Muscle of leg (tissue), 11 donors: ENCODE measurements around the gene CH25H. TPM values are rescaled to one million over a fixed set of nuclear protein-coding genes. Genes with fewer than 3 reads are reported as not detected.

Experiments used
- DNase-seq: peaks from one replicate; pipeline ENCODE4 v3.0.0; 2013
- H3K27ac ChIP-seq: one replicate; pipeline ENCODE4 v1.5.1; 2013; ENCODE audit warnings: mild to moderate bottlenecking, low read length, control low read depth
- H3K27me3 ChIP-seq: one replicate; pipeline ENCODE4 v1.6.1; 2013; ENCODE audit warnings: low read length; ENCODE audit not compliant: control insufficient read depth, insufficient read depth
- H3K36me3 ChIP-seq: one replicate; pipeline ENCODE4 v1.6.1; 2013; ENCODE audit warnings: low read length; ENCODE audit not compliant: control insufficient read depth, insufficient read depth
- H3K4me1 ChIP-seq: one replicate; pipeline ENCODE4 v1.6.1; 2013; ENCODE audit warnings: low read length; ENCODE audit not compliant: control insufficient read depth, insufficient read depth
- H3K4me3 ChIP-seq: one replicate; pipeline ENCODE4 v1.5.1; 2013; ENCODE audit warnings: low read length, control low read depth
- H3K9me3 ChIP-seq: replicated peaks from 2 replicates; pipeline ENCODE4 v1.6.1; 2013; ENCODE audit warnings: low read depth, low read length; ENCODE audit not compliant: control insufficient read depth
- WGBS: methylation state at CpG from one replicate; pipeline ENCODE4 v1.1.5; 2013; ENCODE audit warnings: missing lambda C conversion rate; ENCODE audit not compliant: insufficient coverage; 5-methylcytosine and 5-hydroxymethylcytosine counted together
- polyA plus RNA-seq, 8 donors: library from polyadenylated mRNA; unstranded; fragments of 120-200 nt; gene quantifications; one replicate each; pipeline versions ENCODE4 v1.2.1 to v1.2.3, GENCODE V29; 2013; ENCODE audit warnings: inconsistent platforms in 1 of 8, low replicate concordance in 1 of 8; ENCODE audit not compliant: insufficient read length in 8 of 8, insufficient read depth in 1 of 8
- total RNA-seq: library from RNA; stranded (reverse); fragments of 120-200 nt; gene quantifications from one replicate; pipeline ENCODE4 v1.2.4, GENCODE V29; 2013

The CH25H gene
- total and polyA plus RNA-seq, 9 donors = 0.22 to 2.8 (median 0.39) TPM

- no peak for DNase-seq
- Histone ChIP-seq H3K27me3 (no peaks in the 10 kb centered on the region), H3K4me3 (no peak overlapping the region), H3K36me3 (peaks cover 3% of the 10 kb centered on the region), H3K27ac (no peak overlapping the region), H3K4me1 (peaks cover 7% of the 10 kb centered on the region), H3K9me3 (no peaks in the 10 kb centered on the region)
- 65% methylated on average over 2 of the region's 4 CpGs for WGBS
Observed at GRCh38 chr10:89245802-89246201, 38.7 kb upstream of the CH25H start.

- 56% methylated on average over 4 of the region's 8 CpGs for whole genome bisulfite sequencing
- Histone ChIP-seq H3K36me3 (peaks cover 13% of the 10 kb centered on the region), H3K9me3 (no peaks in the 10 kb centered on the region), H3K27ac (peak overlapping the region; percentile 37), H3K4me3 (no peak overlapping the region), H3K4me1 (peaks cover 5% of the 10 kb centered on the region), H3K27me3 (no peaks in the 10 kb centered on the region)
- DNase-seq = peak; percentile 64
Observed at GRCh38 chr10:89242840-89243568, 35.9 kb upstream of the CH25H start.

- DNase-seq = no peak
- H3K36me3 ChIP-seq = peaks cover 14% of the 10 kb centered on the region
- no peaks in the 10 kb centered on the region for H3K9me3 ChIP-seq
- no peak overlapping the region for H3K4me3 ChIP-seq
- peak overlapping the region; percentile 60 for H3K27ac ChIP-seq
- H3K4me1 ChIP-seq = peaks cover 5% of the 10 kb centered on the region
- H3K27me3 ChIP-seq = no peaks in the 10 kb centered on the region
Observed at GRCh38 chr10:89242345-89242684, 35.2 kb upstream of the CH25H start.

GRCh38 chr10:89241486-89242344 is 34.6 kb upstream of the CH25H start:
- Histone ChIP-seq H3K4me3 (no peak overlapping the region), H3K27me3 (no peaks in the 10 kb centered on the region), H3K36me3 (peaks cover 14% of the 10 kb centered on the region), H3K27ac (peak overlapping the region; percentile 60), H3K9me3 (no peaks in the 10 kb centered on the region), H3K4me1 (peaks cover 5% of the 10 kb centered on the region)
- DNase-seq = peak; percentile 61
- WGBS = 67% methylated on average over 1 of the region's 3 CpGs

- Histone ChIP-seq H3K4me1 (peaks cover 5% of the 10 kb centered on the region), H3K27me3 (no peaks in the 10 kb centered on the region), H3K4me3 (no peak overlapping the region), H3K36me3 (peaks cover 14% of the 10 kb centered on the region), H3K27ac (no peak overlapping the region), H3K9me3 (no peaks in the 10 kb centered on the region)
- WGBS = 100% methylated on average over 1 of the region's 3 CpGs
- no peak for DNase-seq
Observed at GRCh38 chr10:89241026-89241425, 33.9 kb upstream of the CH25H start.

- no peak overlapping the region for H3K27ac ChIP-seq
- 50% methylated on average over 1 of the region's 3 CpGs for WGBS
Observed at GRCh38 chr10:89240519-89240918, 33.4 kb upstream of the CH25H start.

GRCh38 chr10:89238956-89239644 is 32.0 kb upstream of the CH25H start:
- DNase-seq = no peak
- H3K27ac ChIP-seq = no peak overlapping the region
- no peaks in the 10 kb centered on the region for H3K9me3 ChIP-seq
- WGBS = 100% methylated on average over 4 of the region's 5 CpGs
- H3K4me1 ChIP-seq = peaks cover 5% of the 10 kb centered on the region
- H3K4me3 ChIP-seq = no peak overlapping the region
- H3K36me3 ChIP-seq = peaks cover 15% of the 10 kb centered on the region
- H3K27me3 ChIP-seq = no peaks in the 10 kb centered on the region

More at GRCh38 chr10:89240519-89240918, 33.4 kb upstream of the CH25H start:
- Histone ChIP-seq H3K9me3 (no peaks in the 10 kb centered on the region), H3K36me3 (peaks cover 14% of the 10 kb centered on the region), H3K27me3 (no peaks in the 10 kb centered on the region), H3K4me1 (peaks cover 5% of the 10 kb centered on the region), H3K4me3 (no peak overlapping the region)
- no peak for DNase-seq

- H3K9me3 ChIP-seq = no peaks in the 10 kb centered on the region
- DNase-seq = no peak
- H3K4me3 ChIP-seq = no peak overlapping the region
- H3K4me1 ChIP-seq = peaks cover 4% of the 10 kb centered on the region
- no peak overlapping the region for H3K27ac ChIP-seq
- H3K36me3 ChIP-seq = peaks cover 13% of the 10 kb centered on the region
- H3K27me3 ChIP-seq = no peaks in the 10 kb centered on the region
Observed at GRCh38 chr10:89237849-89238248, 30.7 kb upstream of the CH25H start.

- Histone ChIP-seq H3K9me3 (no peaks in the 10 kb centered on the region), H3K4me1 (no peaks in the 10 kb centered on the region), H3K27ac (no peak overlapping the region), H3K4me3 (no peak overlapping the region), H3K27me3 (no peaks in the 10 kb centered on the region), H3K36me3 (peaks cover 16% of the 10 kb centered on the region)
- WGBS = no CpG with 5 or more reads among the region's 4 CpGs
- DNase-seq = peak; percentile 71
Observed at GRCh38 chr10:89236226-89236797, 29.2 kb upstream of the CH25H start.
